Trophoblast cell (in vitro differentiated cells and primary cell): ENCODE measurements around the gene NLGN3.
"Not testable (repeated sequence)": the region's sequence is repeated elsewhere in the genome, so short reads cannot be mapped to it uniquely, and the experiment has no call there.

Experiments
- DNase-seq, 2 donors: peaks; one replicate each; pipeline ENCODE4 v3.0.0-alpha.2; 2016
- H2AFZ ChIP-seq: 2 replicates; pipeline ENCODE4 v1.6.1; 2013; ENCODE audit warnings: low read length, moderate library complexity, mild to moderate bottlenecking; ENCODE audit not compliant: insufficient read depth, poor library complexity
- H2AK5ac ChIP-seq: 2 replicates; pipeline ENCODE4 v1.6.1; 2013; ENCODE audit warnings: mild to moderate bottlenecking, low read length
- H2BK120ac ChIP-seq: 2 replicates; pipeline ENCODE4 v1.6.1; 2013; ENCODE audit warnings: low read length, mild to moderate bottlenecking, moderate library complexity; ENCODE audit not compliant: insufficient read depth, poor library complexity
- H2BK12ac ChIP-seq: 2 replicates; pipeline ENCODE4 v1.6.1; 2013; ENCODE audit warnings: mild to moderate bottlenecking, low read length, moderate library complexity
- H2BK5ac ChIP-seq: 2 replicates; pipeline ENCODE4 v1.6.1; 2013; ENCODE audit warnings: low read length, low read depth, moderate library complexity, mild to moderate bottlenecking; ENCODE audit not compliant: poor library complexity
- H3K14ac ChIP-seq: 2 replicates; pipeline ENCODE4 v1.6.1; 2013; ENCODE audit warnings: mild to moderate bottlenecking, low read length
- H3K18ac ChIP-seq: 2 replicates; pipeline ENCODE4 v1.6.1; 2013; ENCODE audit warnings: mild to moderate bottlenecking, low read length
- H3K23ac ChIP-seq: 2 replicates; pipeline ENCODE4 v1.6.1; 2013; ENCODE audit warnings: low read length
- H3K27ac ChIP-seq: 2 replicates; pipeline ENCODE4 v1.5.1; 2013; ENCODE audit warnings: low read depth, mild to moderate bottlenecking, inconsistent platforms, low read length, moderate library complexity
- H3K27me3 ChIP-seq: 2 replicates; pipeline ENCODE4 v1.6.1; 2013; ENCODE audit warnings: inconsistent platforms, mild to moderate bottlenecking, low read length, moderate library complexity; ENCODE audit not compliant: insufficient read depth
- H3K36me3 ChIP-seq, 2 experiments: 1 replicate in 1 of 2; 2 replicates in 1 of 2; pipeline ENCODE4 v1.6.1; 2013; ENCODE audit warnings: low read length in 2 of 2, mild to moderate bottlenecking in 2 of 2, moderate library complexity in 1 of 2; ENCODE audit not compliant: insufficient read depth in 2 of 2, control insufficient read depth in 1 of 2
- H3K4ac ChIP-seq: 2 replicates; pipeline ENCODE4 v1.6.1; 2013; ENCODE audit warnings: low read depth, mild to moderate bottlenecking, low read length, moderate library complexity
- H3K4me1 ChIP-seq, 2 experiments: 1 replicate in 1 of 2; 2 replicates in 1 of 2; pipeline ENCODE4 v1.6.1; 2013; ENCODE audit warnings: low read length in 2 of 2, mild to moderate bottlenecking in 2 of 2, moderate library complexity in 1 of 2; ENCODE audit not compliant: insufficient read depth in 2 of 2, control insufficient read depth in 1 of 2
- H3K4me2 ChIP-seq: 2 replicates; pipeline ENCODE4 v1.6.1; 2013; ENCODE audit warnings: inconsistent platforms, mild to moderate bottlenecking, low read length, moderate library complexity
- H3K4me3 ChIP-seq: 2 replicates; pipeline ENCODE4 v1.5.1; 2013; ENCODE audit warnings: mild to moderate bottlenecking, low read depth, low read length, inconsistent platforms
- H3K79me1 ChIP-seq: one replicate; pipeline ENCODE4 v1.6.1; 2013; ENCODE audit warnings: low read length
- H3K79me2 ChIP-seq: 2 replicates; pipeline ENCODE4 v1.6.1; 2013; ENCODE audit warnings: low read length, mild to moderate bottlenecking; ENCODE audit not compliant: control insufficient read depth, insufficient read depth, poor library complexity
- H3K9ac ChIP-seq: 2 replicates; pipeline ENCODE4 v1.6.1; 2013; ENCODE audit warnings: mild to moderate bottlenecking, low read length
- H3K9me3 ChIP-seq: 2 replicates; pipeline ENCODE4 v1.6.1; 2013; ENCODE audit warnings: low read depth, mild to moderate bottlenecking, control low read depth, inconsistent platforms, low read length; ENCODE audit not compliant: insufficient read depth
- H4K12ac ChIP-seq: 2 replicates; pipeline ENCODE4 v1.6.1; 2013; ENCODE audit warnings: low read depth, mild to moderate bottlenecking, low read length, moderate library complexity
- H4K8ac ChIP-seq: 2 replicates; pipeline ENCODE4 v1.6.1; 2013; ENCODE audit warnings: low read depth, mild to moderate bottlenecking, low read length, moderate library complexity
- H4K91ac ChIP-seq: one replicate; pipeline ENCODE4 v1.6.1; 2013; ENCODE audit warnings: low read depth, mild to moderate bottlenecking, low read length, moderate library complexity
- WGBS: extraction: QIAGEN DNeasy Blood & Tissue Kit; methylation state at CpG from one replicate; pipeline ENCODE4 v1.1.7; 2013; ENCODE audit warnings: missing lambda C conversion rate; ENCODE audit not compliant: insufficient read length, insufficient coverage; ENCODE audit errors: extremely low coverage; 5-methylcytosine and 5-hydroxymethylcytosine counted together

Gene NLGN3

DNA sequence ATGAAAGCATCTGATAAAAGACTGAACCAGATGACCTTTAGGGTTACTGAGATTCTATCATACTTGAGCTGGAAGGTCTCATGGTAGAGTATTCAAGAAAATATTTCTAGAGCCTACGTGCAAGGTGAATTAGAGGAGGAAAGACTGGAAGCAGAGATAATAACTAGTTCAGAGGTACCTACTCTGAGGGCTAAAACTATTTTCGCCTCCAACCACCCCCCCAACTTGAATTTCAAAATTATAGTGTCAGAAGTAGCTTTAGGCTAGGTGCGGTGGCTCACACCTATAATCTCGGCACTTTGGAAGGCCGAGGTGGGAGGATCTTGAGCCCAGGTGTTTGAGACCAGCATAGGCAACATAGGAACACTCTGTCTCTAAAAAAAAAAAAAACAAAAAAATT lies 30.9 kb downstream of the NLGN3 start:
- peak; percentile 75 to 85 for DNase-seq
- Histone ChIP-seq H3K9ac (no peak overlapping the region), H3K36me3 (no peaks in the 10 kb centered on the region), H2AFZ (no peak overlapping the region), H4K12ac (no peak overlapping the region), H2BK12ac (no peak overlapping the region), H3K9me3 (no peaks in the 10 kb centered on the region), H3K4ac (no peak overlapping the region), H3K14ac (no peak overlapping the region), H3K27ac (no peak overlapping the region), H3K79me2 (no peaks in the 10 kb centered on the region), H3K27me3 (no peaks in the 10 kb centered on the region), H2BK5ac (no peak overlapping the region), H3K79me1 (peaks cover 3% of the 10 kb centered on the region), H3K4me1 (peaks cover 2% of the 10 kb centered on the region in 2 experiments), H2AK5ac (no peak overlapping the region), H4K91ac (no peak overlapping the region), H4K8ac (no peak overlapping the region), H3K4me3 (no peak overlapping the region), H3K4me2 (no peak overlapping the region), H3K18ac (no peak overlapping the region), H2BK120ac (no peak overlapping the region), H3K23ac (no peak overlapping the region)
- no CpG with 5 or more reads among the region's 5 CpGs for WGBS

GRCh38 chrX:71177327-71177726 lies 32.7 kb downstream of the NLGN3 start:
- no peak overlapping the region for H3K4me3 ChIP-seq
- H3K79me2 ChIP-seq: peaks cover 2% of the 10 kb centered on the region
- no peak for DNase-seq
- no peak overlapping the region for H3K18ac ChIP-seq
- peaks cover 8% of the 10 kb centered on the region for H3K79me1 ChIP-seq
- no peak overlapping the region for H2BK12ac ChIP-seq
- H2BK120ac ChIP-seq: no peak overlapping the region
- no peak overlapping the region for H3K23ac ChIP-seq
- WGBS: no CpG with 5 or more reads among the region's 3 CpGs
- H3K4me1 ChIP-seq: peaks cover 5 to 6% of the 10 kb centered on the region in 2 experiments
- no peak overlapping the region for H4K12ac ChIP-seq
- H2BK5ac ChIP-seq: no peak overlapping the region
- H2AFZ ChIP-seq: no peak overlapping the region
- no peak overlapping the region for H3K14ac ChIP-seq
- no peak overlapping the region for H2AK5ac ChIP-seq
- H3K4me2 ChIP-seq: no peak overlapping the region
- H4K91ac ChIP-seq: no peak overlapping the region
- no peaks in the 10 kb centered on the region for H3K27me3 ChIP-seq
- H3K36me3 ChIP-seq: no peaks in the 10 kb centered on the region
- no peak overlapping the region for H3K4ac ChIP-seq
- H4K8ac ChIP-seq: no peak overlapping the region
- no peaks in the 10 kb centered on the region for H3K9me3 ChIP-seq
- no peak overlapping the region for H3K27ac ChIP-seq
- no peak overlapping the region for H3K9ac ChIP-seq

DNA sequence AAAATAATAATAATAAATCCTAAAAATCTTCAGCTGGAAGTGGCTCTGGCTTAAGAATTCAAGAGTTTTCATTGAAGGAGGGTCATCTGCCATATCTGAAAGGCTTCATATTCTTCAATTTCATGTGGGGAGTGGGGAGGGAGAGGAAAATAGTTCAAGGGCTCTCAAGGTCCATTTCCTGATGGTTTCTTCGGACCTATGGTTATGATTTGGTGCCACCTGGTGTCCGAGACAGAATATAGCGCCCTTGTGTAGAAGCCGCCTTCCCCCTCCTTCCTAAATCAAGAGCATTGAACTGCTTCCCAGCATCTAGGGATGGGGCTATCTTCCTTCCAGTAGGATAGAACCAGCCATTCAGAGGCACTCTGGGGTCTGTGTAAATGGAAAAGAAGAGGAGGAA lies 34.3 kb downstream of the NLGN3 start:
- Histone ChIP-seq H3K4me2 (no peak overlapping the region), H3K4me3 (no peak overlapping the region), H3K9me3 (no peaks in the 10 kb centered on the region), H3K14ac (no peak overlapping the region), H2AK5ac (no peak overlapping the region), H3K18ac (no peak overlapping the region), H3K9ac (no peak overlapping the region), H2AFZ (no peak overlapping the region), H3K4ac (no peak overlapping the region), H2BK12ac (no peak overlapping the region), H4K12ac (no peak overlapping the region), H3K4me1 (peaks cover 4 to 11% of the 10 kb centered on the region in 2 experiments), H2BK5ac (no peak overlapping the region), H3K27me3 (no peaks in the 10 kb centered on the region), H2BK120ac (no peak overlapping the region), H4K8ac (no peak overlapping the region), H3K36me3 (no peaks in the 10 kb centered on the region), H4K91ac (no peak overlapping the region), H3K27ac (no peak overlapping the region), H3K79me1 (peaks cover 11% of the 10 kb centered on the region), H3K79me2 (peaks cover 2% of the 10 kb centered on the region), H3K23ac (no peak overlapping the region)
- DNase-seq: peak; percentile 33 to 75
- WGBS: no CpG with 5 or more reads among the region's 4 CpGs

GRCh38 chrX:71180579-71181265 lies 36.1 kb downstream of the NLGN3 start:
- H3K36me3 ChIP-seq, H4K12ac ChIP-seq, H2BK120ac ChIP-seq, H4K8ac ChIP-seq, H3K4ac ChIP-seq, H3K27ac ChIP-seq, H3K27me3 ChIP-seq, H2AFZ ChIP-seq, H3K9me3 ChIP-seq, H2AK5ac ChIP-seq, H2BK12ac ChIP-seq, H3K9ac ChIP-seq, H3K4me3 ChIP-seq, DNase-seq, H3K14ac ChIP-seq, H3K23ac ChIP-seq, H2BK5ac ChIP-seq, H3K79me2 ChIP-seq, H3K4me2 ChIP-seq, H3K18ac ChIP-seq: not testable (repeated sequence)
- no CpG with 5 or more reads among the region's 9 CpGs for WGBS
- H3K79me1 ChIP-seq: peaks cover 11% of the 10 kb centered on the region
- H3K4me1 ChIP-seq: peaks cover 4 to 11% of the 10 kb centered on the region in 2 experiments
- peak overlapping the region; percentile 93 for H4K91ac ChIP-seq
